GM18502 (cell line): Measurements from ENCODE around the gene PTPRN2.

ENCODE experiments used
- ATAC-seq: cut with Tn5 transposase; IDR thresholded peaks from one replicate; pipeline ENCODE4 v1.9.1; 2021; ENCODE audit warnings: mild to moderate bottlenecking; ENCODE audit not compliant: unreplicated experiment, poor library complexity

Gene PTPRN2

DNA sequence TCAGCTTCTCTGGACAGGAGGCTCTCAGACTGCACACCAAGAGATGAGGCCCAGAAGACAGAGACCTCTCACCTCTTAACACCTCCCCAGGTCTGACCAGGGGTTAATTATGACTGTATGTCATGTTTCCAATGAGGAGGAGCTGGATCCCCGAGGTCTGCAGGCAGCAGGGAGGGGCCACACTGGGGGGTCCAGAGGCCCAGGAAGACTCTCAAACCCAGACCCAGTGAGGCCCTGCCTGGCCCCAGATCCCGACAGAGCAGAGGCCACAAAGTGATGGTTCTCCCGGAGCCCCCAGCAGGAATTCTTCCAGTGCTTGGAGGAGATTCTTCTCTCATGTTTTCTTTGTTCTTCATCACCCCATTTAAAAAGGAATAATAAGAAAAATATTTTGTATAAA lies 28.8 kb downstream of the PTPRN2 start:
- ATAC-seq = no peak

DNA sequence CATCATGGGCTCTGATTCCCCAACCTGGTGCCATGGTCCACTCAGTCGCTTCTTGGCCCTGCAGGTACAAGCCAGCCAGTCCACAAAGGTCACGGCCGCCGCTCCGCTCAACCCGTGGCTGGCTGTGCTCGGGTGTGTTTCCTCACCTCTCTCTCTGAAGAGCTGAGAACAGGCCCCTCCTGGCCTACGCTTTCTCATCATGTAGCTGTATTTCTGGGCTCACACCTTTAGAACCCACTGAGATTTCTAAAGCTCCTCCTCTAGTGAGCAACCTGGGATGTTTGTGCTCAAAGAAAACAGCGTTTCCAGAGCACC lies 30.2 kb downstream of the PTPRN2 start:
- no peak for ATAC-seq

DNA sequence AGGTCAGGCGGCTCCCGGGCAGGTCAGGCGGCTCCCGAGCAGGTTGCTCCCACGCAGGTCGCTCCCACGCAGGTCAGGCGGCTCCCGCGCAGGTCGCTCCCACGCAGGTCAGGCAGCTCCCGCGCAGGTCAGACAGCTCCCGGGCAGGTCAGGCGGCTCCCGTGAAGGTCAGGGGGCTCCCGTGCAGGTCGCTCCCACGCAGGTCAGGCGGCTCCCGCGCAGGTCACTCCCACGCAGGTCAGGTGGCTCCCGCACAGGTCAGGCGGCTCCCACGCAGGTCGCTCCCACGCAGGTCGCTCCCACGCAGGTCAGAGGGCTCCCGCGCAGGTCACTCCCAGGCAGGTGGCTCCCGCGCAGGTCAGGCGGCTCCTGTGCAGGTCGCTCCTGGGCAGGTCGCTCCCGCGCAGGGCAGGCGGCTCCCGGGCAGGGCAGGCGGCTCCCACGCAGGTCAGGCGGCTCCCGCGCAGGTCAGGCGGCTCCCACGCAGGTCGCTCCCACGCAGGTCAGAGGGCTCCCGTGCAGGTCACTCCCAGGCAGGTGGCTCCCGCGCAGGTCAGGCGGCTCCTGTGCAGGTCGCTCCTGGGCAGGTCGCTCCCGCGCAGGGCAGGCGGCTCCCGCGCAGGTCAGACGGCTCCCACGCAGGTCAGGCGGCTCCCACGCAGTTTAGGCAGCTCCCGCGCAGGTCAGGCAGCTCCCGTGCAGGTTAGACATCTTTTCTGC lies 30.7 kb downstream of the PTPRN2 start:
- no peak for ATAC-seq

DNA sequence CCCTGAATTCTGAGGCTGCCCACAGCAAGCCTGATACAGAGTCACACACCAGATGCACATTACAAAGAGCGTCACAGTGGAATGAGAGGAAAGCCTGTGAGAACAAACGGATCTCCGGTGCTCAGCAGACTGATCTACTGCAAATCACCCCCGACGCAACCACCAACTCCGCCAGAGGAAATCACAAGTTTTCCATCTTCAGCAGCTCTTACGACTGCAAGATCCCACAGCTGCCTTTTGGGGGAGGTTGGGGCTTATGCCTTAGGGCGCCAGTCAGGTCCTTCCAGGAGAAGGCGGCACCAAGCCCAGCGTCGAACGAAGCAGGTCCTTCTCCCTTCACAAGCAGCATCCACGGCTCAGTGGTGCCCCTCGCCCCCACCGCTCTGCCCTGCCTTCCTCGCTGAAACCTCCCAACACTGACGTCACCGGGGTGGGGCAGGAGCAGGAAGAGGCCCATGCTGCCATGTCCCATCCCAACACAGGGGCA lies 32.5 kb downstream of the PTPRN2 start:
- ATAC-seq = no peak

DNA sequence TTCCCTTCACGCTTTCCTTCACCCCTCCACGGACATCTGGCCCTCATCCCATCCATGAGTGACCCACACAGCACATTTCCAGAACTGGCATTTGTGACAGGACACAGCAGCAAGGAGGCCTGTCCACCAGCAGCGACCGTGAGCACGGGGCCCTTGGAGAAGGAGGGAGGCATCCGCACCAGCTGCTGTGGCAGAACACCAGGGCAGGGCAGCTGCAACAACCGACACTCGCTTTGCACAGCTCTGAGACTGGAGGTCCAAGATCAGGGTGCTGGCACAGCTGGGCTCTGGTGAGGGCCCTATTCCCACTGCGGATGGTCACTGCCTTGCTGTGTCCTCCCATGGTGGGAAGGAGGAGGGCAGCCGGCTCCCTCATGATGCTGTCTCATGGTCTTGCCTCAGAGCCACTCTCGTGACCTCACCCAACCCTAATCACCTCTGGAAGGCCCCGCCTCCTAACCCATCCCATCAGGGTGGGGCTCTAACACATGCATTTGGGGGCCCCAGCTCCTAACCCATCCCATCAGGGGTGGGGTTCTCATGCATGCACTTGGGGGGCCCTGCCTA lies 36.7 kb downstream of the PTPRN2 start:
- no peak for ATAC-seq

DNA sequence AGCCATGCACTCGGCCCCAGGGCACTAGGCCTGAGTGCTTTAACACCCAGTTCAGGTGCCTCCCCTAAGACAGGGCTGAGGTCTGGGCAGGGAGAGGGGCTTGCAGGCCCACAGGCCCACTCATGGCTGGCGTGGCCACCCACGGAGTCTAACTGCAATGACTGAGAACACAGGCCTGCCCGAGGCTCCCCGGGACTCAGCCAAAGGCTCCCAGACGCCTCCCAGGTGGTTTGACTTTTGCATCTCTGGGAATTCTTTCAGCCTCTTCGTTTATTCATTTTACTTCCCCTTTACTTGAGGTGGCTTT lies 37.3 kb downstream of the PTPRN2 start:
- ATAC-seq = no peak

DNA sequence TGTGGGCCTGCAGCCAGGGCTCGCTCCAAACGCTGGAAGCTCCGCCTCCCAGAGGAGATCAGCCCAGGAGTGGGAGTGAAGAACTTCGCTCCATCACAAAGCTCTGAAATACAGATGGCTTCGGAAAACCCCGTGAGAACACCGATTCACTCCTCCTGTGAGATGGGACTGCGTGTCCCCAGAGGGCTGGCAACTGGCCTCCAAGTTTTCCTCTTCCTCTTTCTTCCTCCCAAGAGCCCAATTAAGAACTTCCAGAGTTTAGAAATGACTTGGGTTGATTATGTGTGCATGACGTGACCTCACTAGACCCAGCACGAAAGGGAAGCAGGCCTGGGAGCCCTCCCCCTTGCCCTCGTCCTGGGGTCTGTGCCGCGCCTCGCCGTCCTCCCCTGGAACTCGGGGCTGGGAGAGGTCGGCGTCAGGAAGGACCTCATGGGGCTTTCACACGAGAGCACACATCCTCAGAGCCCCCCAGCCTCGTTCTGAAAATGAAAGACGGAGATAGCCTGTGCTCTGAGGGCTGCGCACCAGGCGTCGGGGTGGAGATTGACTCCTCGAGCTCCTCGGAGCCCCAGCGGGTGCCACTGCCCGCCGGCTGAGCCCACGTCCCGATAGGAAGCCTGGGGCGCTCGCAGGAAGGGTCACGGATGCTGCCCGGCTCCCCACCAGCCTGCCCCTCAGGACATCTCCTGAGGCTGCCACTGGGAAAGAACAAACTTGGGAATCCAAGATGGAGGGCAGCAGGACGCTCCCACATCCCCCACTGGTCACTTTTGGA lies 37.8 kb downstream of the PTPRN2 start:
- no peak for ATAC-seq

DNA sequence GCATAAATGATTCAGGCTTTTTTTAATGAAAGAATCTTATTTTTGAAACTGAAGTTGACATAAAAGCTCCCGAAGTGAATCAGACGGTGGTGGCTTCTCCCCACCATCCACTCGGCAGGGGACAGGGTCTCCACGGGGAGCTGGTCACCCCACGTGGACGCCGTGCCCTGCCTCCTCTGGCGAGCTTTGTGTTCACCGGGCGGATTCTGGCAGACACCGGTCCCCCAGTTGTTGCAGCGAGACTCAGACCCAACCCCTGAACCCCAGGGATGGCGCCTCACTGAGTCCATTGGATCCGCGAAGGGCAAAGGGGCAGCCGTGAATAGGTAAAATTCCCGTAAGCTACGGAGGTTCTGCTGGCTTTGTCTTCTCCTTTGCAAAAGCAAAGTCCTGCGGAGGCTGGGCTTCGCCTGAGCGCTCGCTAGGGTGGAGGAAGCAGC lies 38.4 kb downstream of the PTPRN2 start:
- no peak for ATAC-seq

DNA sequence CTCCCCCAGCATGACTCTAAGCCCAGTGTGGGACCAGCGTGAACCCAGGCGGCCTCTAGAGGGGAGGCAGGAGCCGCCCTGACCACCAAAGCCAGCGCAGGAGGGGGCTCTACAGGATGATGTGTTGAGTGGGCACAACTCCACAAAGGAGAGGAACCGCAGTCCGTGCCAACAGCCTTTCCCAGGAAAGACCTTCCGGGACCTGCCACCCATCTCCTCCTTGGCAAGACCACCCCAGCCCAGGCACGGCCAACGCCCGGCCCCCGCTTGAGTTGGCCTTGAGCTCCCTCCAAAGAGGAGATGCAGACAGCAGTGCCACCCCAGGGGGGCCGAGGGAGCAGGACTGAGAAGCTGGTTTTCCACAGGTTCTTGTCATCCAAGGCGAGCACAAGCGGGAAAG lies 38.9 kb downstream of the PTPRN2 start:
- no peak for ATAC-seq

DNA sequence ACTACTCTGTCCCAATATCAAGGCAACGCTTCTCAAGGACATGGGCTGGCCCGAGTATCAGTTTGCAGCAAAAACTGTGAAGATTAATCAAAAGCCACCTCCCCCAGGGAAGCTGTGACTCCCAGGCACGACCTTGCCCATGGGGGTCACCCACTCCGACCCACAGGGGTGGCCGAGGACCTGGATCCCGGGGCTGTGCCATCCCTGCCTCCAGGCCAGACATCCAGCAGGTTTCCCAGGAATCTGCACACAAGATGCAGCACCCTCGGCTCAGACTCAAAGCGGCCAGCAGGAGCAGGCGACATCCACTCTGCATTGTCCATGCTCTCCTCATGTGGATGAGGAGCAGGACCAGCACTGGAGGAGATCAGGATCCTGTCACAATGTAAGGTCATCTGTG lies 39.8 kb downstream of the PTPRN2 start:
- ATAC-seq = no peak

DNA sequence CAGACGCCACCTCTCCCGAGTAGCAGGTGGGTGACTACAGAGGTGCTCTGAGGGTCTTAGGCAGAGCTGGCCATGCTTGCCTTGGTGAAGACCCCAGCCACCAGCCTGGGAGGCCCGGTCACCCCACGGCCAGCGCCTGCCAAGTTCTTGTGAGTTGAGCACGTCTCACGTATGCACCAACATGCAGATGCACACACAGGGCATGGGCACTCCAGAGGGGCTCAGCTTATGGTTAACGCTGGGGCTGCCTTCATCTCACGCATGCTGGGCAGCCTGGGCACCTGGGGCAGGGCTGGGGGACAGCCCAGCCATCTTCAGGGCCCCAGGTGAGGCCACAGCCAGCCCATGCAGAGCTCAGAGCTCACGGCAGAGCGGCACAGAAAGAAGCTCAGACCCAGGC lies 41.0 kb downstream of the PTPRN2 start:
- no peak for ATAC-seq

DNA sequence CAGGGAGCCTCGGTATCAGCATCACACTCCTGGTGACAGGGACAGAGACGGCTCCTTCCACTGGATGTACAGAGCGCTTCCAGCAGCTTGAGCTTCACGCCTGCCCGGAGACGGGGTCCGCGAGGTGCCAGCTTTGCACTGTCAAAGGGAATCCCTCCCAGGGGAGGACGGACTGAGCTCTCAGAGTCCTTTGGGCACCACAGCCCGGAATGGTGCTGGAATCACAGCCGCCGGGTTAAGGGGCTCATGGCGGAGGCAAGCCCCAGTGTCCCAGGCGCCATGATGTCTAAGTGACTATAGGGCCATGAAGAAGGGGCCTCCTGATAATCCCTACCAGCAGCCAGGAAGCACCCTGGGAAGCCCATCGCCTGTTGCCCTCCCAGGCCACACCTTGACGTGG lies 41.4 kb downstream of the PTPRN2 start:
- no peak for ATAC-seq

DNA sequence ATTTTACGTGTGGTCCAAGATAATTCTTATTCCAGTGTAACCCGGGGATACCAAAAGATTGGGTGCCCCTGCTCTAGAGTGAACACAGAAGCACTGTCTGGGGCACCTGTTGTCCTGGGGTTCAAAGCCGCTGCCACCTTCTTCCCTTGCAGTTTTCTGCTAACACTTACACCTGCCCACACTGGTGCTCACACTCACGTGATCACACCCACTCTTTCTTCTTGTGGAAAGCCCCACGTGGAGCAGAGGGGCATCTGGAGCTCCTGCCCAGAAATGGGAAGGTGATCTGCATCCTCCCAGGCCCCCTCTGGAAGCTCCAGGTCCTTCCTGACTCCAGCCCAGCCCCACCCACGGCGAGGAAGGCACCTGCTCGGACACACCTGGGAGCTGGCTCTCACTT lies 42.9 kb downstream of the PTPRN2 start:
- ATAC-seq = no peak

DNA sequence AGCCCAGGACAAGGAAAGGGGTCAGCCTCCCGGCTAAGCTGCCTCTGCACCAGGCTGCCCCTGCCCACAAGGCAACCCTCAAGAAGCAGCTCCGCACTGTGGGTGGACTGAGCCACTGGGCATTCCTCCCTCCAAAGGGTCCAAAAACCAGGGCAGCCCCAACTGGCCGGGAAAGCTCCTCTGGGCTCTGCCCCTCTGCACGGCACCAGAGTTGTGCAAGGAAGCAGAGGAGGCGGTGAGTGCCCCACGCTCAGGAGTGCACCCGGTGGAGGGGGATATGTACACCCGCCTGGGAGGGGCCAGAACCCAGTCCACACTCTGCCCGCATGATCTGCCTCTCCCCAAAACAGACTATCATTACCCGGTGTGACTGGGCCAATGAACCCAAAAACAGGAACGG lies 43.8 kb downstream of the PTPRN2 start:
- ATAC-seq = no peak

DNA sequence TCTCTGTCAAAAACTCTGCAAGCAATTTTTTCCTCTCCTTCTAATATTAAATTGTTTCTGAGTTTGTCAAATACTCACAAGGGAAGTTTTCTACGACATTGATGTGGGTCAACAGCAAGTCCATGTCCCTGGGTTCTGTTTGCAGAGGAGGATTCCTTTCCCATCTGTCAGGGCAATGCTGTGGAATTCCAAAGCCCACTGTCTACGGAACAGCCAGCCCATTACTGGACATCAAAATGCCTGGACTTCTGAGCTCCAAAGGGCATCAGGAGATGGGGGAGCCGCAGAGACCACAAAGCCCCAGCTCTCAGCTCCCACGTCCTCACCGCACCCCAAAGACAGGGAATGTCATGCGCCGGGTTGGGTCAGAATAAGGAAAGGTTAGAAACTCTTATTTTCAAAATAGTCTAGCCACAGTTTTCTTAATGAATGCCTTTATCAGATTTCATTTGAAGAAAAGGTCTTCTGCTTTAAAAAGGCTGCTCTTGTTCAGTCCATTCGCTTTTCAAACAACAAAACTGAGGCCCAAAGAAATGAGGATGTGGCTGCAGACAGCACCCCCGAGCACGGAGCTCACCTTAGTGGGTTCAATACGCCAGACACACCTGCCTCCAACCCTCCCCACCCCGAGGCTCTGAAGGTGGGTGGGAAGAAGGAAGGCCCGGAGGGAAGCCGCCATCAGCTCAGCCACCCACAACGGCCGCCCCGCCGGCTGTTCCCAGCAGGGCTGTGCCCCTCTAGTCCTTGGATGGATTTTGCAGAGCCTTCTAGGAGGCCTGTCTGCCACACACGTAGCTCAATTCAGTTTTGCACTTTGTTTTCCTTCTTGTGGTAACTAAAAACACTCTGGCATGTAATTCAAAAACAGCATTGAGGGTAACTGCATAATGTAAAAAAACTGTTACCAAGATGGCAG lies 44.7 kb downstream of the PTPRN2 start:
- no peak for ATAC-seq

DNA sequence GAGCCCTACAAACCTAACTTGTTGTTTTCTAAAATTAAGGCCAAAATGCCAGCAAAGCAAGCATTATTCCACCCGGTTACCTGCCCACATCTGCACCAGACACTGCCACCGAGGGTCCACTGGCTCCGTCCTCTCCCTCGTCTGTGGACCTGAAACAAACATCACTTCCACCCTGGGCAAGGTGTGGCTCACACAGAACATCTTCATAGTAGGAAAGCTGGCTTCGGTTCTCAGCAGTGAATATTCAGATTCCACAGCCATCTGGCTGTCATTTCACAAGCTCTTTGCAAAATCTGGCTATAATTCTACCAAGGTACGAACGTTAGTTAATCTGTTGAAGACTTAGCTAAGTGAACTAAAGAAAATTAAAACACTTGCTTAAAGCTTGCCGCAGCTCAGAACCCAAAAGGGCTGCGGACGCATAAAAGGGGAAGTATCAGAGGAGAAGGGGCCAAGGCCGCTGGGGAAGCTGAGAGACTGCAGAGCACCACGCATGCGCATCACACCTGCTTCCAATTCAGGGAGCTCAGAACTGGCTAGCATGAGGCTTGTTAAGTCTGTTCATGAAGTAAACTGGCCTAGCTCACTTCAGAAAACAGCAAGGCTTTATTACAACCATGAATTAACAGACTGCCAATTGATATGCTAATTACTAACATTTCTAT lies 46.1 kb downstream of the PTPRN2 start:
- peak; percentile 64 for ATAC-seq

DNA sequence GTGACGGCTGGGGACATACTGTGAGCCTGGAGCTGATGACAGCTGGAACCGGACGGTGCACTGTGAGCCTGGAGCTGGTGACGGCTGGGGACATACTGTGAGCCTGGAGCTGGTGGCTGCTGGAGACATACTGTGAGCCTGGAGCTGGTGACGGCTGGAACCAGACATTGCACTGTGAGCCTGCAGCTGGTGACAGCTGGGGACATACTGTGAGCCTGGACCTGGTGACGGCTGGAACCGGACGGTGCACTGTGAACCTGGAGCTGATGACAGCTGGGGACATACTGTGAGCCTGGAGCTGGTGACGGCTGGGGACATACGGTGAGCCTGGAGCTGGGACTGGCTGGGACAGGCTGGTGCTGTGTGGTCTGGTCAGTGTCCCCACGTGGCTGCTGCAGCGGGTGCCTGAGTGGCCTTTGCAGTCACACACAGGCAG lies 47.9 kb downstream of the PTPRN2 start:
- no peak for ATAC-seq

DNA sequence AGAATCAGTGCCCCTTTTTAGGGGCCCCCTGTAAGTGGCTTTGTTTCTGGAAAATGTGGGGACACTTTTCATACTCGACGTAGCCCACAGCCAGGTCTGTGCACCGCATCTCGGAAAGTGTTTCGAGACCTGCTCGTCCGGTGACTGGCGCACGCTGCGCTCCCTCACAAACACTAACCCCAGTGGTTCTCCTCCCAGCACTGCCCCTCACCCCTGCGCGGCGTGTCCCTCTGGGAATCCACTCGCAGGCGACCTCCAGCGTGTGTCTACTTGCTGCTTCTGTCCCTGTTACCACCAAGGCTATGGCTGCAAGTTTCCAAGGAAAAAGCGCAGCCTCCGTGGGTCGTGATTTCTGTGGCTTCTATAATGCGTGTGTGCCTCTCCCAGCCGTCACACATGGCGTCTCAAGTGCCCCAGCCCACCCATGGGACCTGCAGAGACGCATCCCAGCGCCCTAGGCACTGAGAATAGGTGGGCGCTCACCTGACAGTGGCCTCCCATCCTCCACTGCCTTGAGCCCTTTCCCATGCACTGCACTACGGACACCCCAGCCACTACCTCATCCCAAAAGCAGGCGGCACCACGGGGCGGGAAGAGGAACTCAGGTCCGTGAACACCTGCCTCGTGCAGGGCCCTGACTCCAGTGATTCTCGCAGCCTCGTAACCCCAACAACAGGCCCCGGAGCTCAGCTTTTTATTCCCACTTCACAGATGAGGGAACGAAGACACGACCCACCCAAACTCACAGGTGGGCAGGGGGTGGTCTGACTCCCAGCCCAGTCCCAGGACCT lies 49.3 kb downstream of the PTPRN2 start:
- no peak for ATAC-seq

DNA sequence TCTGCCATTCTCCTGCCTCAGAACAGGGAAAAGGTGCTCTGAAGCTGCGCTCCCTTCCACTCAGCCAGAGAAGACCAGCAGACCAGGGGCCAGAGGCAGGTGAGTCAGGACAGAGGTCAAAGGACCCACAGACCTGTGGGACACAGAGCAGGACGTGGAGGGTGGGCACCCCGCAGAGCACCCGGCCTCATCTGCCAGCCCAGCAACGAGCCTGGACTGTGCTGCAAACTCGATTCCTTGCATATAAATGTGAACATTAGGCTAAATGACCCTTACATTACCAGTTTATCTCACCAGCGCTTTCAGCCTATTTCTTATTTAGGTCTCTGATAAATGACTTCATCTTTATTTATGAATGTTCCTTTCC lies 50.1 kb downstream of the PTPRN2 start:
- ATAC-seq = no peak
